ENCODE results near the gene CLUH.

GRCh38 chr17:2708585-2709182, 2.9 kb downstream of the CLUH start:
- TF ChIP-seq CTCF (IDR thresholded peaks at IDR 0.05; ENCODE audit: low read depth, low read length, poor library complexity, severe bottlenecking) = no peak
- TF ChIP-seq EZH2phosphoT487 (IDR thresholded peaks at IDR 0.05; ENCODE audit: borderline replicate concordance, low read length) = no peak

Measured in DOHH2 (cell line).